ENCODE results near the gene PPP6R2.

GRCh38 chr22:50420581-50420980 is 77.5 kb downstream of the PPP6R2 start:
- no peak for TF ChIP-seq POLR2AphosphoS5 (IDR thresholded peaks at IDR 0.05)
- TF ChIP-seq CTCF (IDR thresholded peaks at IDR 0.05): no peak

Data from breast epithelium (tissue), 3 donors.